Activated CD8-positive, alpha-beta T cell treated with anti-CD3 and anti-CD28 coated beads for 36 hours (primary cell): Measurements from ENCODE around the gene ZBTB44. TPM values are rescaled to one million over a fixed set of nuclear protein-coding genes. Genes with fewer than 3 reads are reported as not detected.

Experiments used
- ATAC-seq: fragments of 200-7000 bp; cut with Tn5 transposase; one replicate; pipeline ENCODE4 v1.10.0; 2021; ENCODE audit warnings: mild to moderate bottlenecking, moderate library complexity
- CTCF ChIA-PET: fragments of 350-600 bp; sonication (Branson Sonifier 250); formaldehyde crosslinking; loops from one replicate; lab custom pipeline; 2021; ENCODE audit warnings: antibody characterized with exemption; lab: Charles Lee
- POLR2A ChIA-PET: fragments of 350-600 bp; sonication (Branson Sonifier 250); formaldehyde crosslinking; loops from one replicate; lab custom pipeline; 2021; ENCODE audit warnings: antibody characterized with exemption; lab: Charles Lee
- DNase-seq: peaks from one replicate; pipeline ENCODE4 v3.0.0-alpha.2; 2020
- H3K27ac Mint-ChIP-seq: one replicate; pipeline ENCODE4 v1.8.0; 2021; ENCODE audit warnings: mild to moderate bottlenecking, mixed read lengths
- H3K27me3 Mint-ChIP-seq: one replicate; pipeline ENCODE4 v1.8.0; 2021; ENCODE audit warnings: mixed read lengths
- H3K36me3 Mint-ChIP-seq: one replicate; pipeline ENCODE4 v1.8.0; 2021; ENCODE audit warnings: low read depth, mixed read lengths
- H3K4me1 Mint-ChIP-seq: one replicate; pipeline ENCODE4 v1.8.0; 2021; ENCODE audit warnings: low read depth, mixed read lengths
- H3K4me3 Mint-ChIP-seq: one replicate; pipeline ENCODE4 v1.8.0; 2021; ENCODE audit warnings: mild to moderate bottlenecking, moderate library complexity, mixed read lengths
- H3K9me3 Mint-ChIP-seq: one replicate; pipeline ENCODE4 v1.8.0; 2021; ENCODE audit warnings: mixed read lengths
- CTCF ChIP-seq: fragments of 200-600 bp; IDR thresholded peaks from one replicate; pipeline ENCODE4 v1.8.0; 2022; ENCODE audit warnings: antibody characterized with exemption, mild to moderate bottlenecking
- intact Hi-C: fragments of 100-400 bp; cut with micrococcal nuclease; formaldehyde crosslinking; loops from one replicate; pipeline ENCODE4 v1.10.0; 2022
- total RNA-seq, 2 experiments: library from RNA; stranded (reverse); gene quantifications; one replicate each; pipeline ENCODE4 v1.2.3, GENCODE V29; 2021

ZBTB44 gene
- total RNA-seq, 2 experiments from 2014 or later, result 43.0 to 43.7 TPM

- no peak for TF ChIP-seq CTCF
- H3K27ac Mint-ChIP-seq, result no peak overlapping the region
- POLR2A ChIA-PET, result no interaction called here
Measured at GRCh38 chr11:130180491-130180890, 134.2 kb downstream of the ZBTB44 start.

GRCh38 chr11:130179396-130180306 lies 135.1 kb downstream of the ZBTB44 start:
- ATAC-seq (no peak), DNase-seq (no peak)
- Mint-ChIP-seq H3K27ac (no peak overlapping the region), H3K9me3 (peaks cover 6% of the 10 kb centered on the region), H3K36me3 (no peaks in the 10 kb centered on the region), H3K4me3 (no peak overlapping the region), H3K27me3 (peaks cover 5% of the 10 kb centered on the region), H3K4me1 (no peaks in the 10 kb centered on the region)
- ChIA-PET CTCF (interaction anchor here (1.1 kb wide), 1 partner anchor 33 kb away, joined by 3 read pairs; no protein-coding TSS in a partner anchor), POLR2A (no interaction called here)
- no peak for TF ChIP-seq CTCF
- intact Hi-C loops, result no loop called here

More at GRCh38 chr11:130180491-130180890, 134.2 kb downstream of the ZBTB44 start:
- DNase-seq (no peak), ATAC-seq (no peak)
- no peaks in the 10 kb centered on the region for H3K36me3 Mint-ChIP-seq
- no peaks in the 10 kb centered on the region for H3K9me3 Mint-ChIP-seq
- intact Hi-C loops, result no loop called here
- H3K4me1 Mint-ChIP-seq, result no peaks in the 10 kb centered on the region
- peaks cover 3% of the 10 kb centered on the region for H3K27me3 Mint-ChIP-seq
- no peak overlapping the region for H3K4me3 Mint-ChIP-seq
- CTCF ChIA-PET, result no interaction called here

- H3K27me3 Mint-ChIP-seq, result peaks cover 5% of the 10 kb centered on the region
- H3K4me3 Mint-ChIP-seq, result no peak overlapping the region
- H3K4me1 Mint-ChIP-seq, result no peaks in the 10 kb centered on the region
- CTCF ChIA-PET, result interaction anchor here (0.9 to 1.2 kb wide), 3 partner anchors 32 to 37 kb away, joined by 3 to 4 read pairs (median 3); no protein-coding TSS in a partner anchor
- no peak overlapping the region for H3K27ac Mint-ChIP-seq
- TF ChIP-seq CTCF, result no peak
- intact Hi-C loops, result no loop called here
- H3K36me3 Mint-ChIP-seq, result no peaks in the 10 kb centered on the region
- DNase-seq, result no peak
- no peak for ATAC-seq
- POLR2A ChIA-PET, result no interaction called here
- H3K9me3 Mint-ChIP-seq, result peaks cover 8% of the 10 kb centered on the region
Measured at GRCh38 chr11:130178441-130179339, 136.0 kb downstream of the ZBTB44 start.

- no peak overlapping the region for H3K4me3 Mint-ChIP-seq
- peaks cover 5% of the 10 kb centered on the region for H3K27me3 Mint-ChIP-seq
Measured at GRCh38 chr11:130177782-130178181, 136.9 kb downstream of the ZBTB44 start.

More at GRCh38 chr11:130177782-130178181, 136.9 kb downstream of the ZBTB44 start:
- ATAC-seq (no peak), DNase-seq (no peak)
- ChIA-PET CTCF (interaction anchor here (0.9 to 1.2 kb wide), 2 partner anchors 31 to 35 kb away, joined by 3 to 4 read pairs; no protein-coding TSS in a partner anchor), POLR2A (no interaction called here)
- Mint-ChIP-seq H3K27ac (no peak overlapping the region), H3K9me3 (peaks cover 8% of the 10 kb centered on the region), H3K36me3 (no peaks in the 10 kb centered on the region), H3K4me1 (no peaks in the 10 kb centered on the region)
- intact Hi-C loops, result no loop called here
- TF ChIP-seq CTCF, result no peak

Other genes with a start within 250 kb of the ZBTB44 start
- 10 to 100 TPM; 25.5 to 29.8 TPM for gene APLP2, start 245.0 kb downstream of the ZBTB44 start, total RNA-seq
- not detected for gene ST14, start 155.1 kb downstream of the ZBTB44 start, total RNA-seq
- gene ADAMTS8, start 113.7 kb upstream of the ZBTB44 start, total RNA-seq, result not detected
- not detected for gene ADAMTS15, start 133.7 kb upstream of the ZBTB44 start, total RNA-seq